Endothelial cell of umbilical vein (primary cell): ENCODE data around the gene PDSS2. TPM values are rescaled to one million over a fixed set of nuclear protein-coding genes. Genes with fewer than 3 reads are reported as not detected.

ENCODE experiments used
- BruUV-seq: library from RNA; stranded (reverse); fragments of 400-500 nt; replicated peaks from 2 replicates; lab custom pipeline; 2021; lab: Mats Ljungman, UMichigan
- CTCF ChIA-PET: fragments of 300-600, 350-600 bp; sonication (Branson Sonifier 250); formaldehyde crosslinking; loops from one replicate; lab custom pipeline; 2021; ENCODE audit warnings: antibody characterized with exemption, inconsistent platforms; lab: Charles Lee
- POLR2A ChIA-PET: fragments of 300-600, 350-600 bp; sonication (Branson Sonifier 250); formaldehyde crosslinking; loops from one replicate; lab custom pipeline; 2021; ENCODE audit warnings: antibody characterized with exemption, inconsistent platforms; lab: Charles Lee
- DNase-seq: peaks from one replicate; pipeline ENCODE4 v3.0.0-alpha.2; 2011; ENCODE audit warnings: low read depth, low spot score
- FAIRE-seq: peaks from 2 replicates; lab custom pipeline; 2011; peaks lifted over from hg19 to GRCh38; lab: Jason Lieb, UNC
- H2AFZ ChIP-seq: 2 replicates; pipeline ENCODE4 v1.6.0; 2012; ENCODE audit warnings: low read depth, low read length, control low read depth, inconsistent platforms
- H3K27ac ChIP-seq: 2 replicates; pipeline ENCODE4 v1.5.1; 2011; ENCODE audit warnings: low read depth, mild to moderate bottlenecking, control low read depth, low read length, moderate library complexity; ENCODE audit not compliant: insufficient read depth
- H3K27me3 ChIP-seq, 2 experiments: 2 replicates each; pipeline versions ENCODE4 v1.6.0 to v1.6.1; 2011; ENCODE audit warnings: low read length in 2 of 2, mixed read lengths in 1 of 2; ENCODE audit not compliant: control insufficient read depth in 2 of 2, insufficient read depth in 2 of 2
- H3K36me3 ChIP-seq, 2 experiments: 2 replicates in 1 of 2; 3 replicates in 1 of 2; pipeline ENCODE4 v1.5.1; 2011; ENCODE audit warnings: low read length in 2 of 2, mild to moderate bottlenecking in 1 of 2, moderate library complexity in 1 of 2; ENCODE audit not compliant: control insufficient read depth in 2 of 2, insufficient read depth in 2 of 2; ENCODE audit errors: extremely low read depth in 1 of 2
- H3K4me1 ChIP-seq: 3 replicates; pipeline ENCODE4 v1.5.1; 2011; ENCODE audit warnings: mild to moderate bottlenecking, low read length; ENCODE audit not compliant: control insufficient read depth, insufficient read depth; ENCODE audit errors: extremely low read depth
- H3K4me2 ChIP-seq: 2 replicates; pipeline ENCODE4 v1.6.1; 2011; ENCODE audit warnings: low read length, control low read depth, mixed read lengths; ENCODE audit not compliant: insufficient read depth
- H3K4me3 ChIP-seq, 3 experiments: fragments of 200-600 bp in 1 of 3; sonication (generic), shearing (Covaris generic) in 1 of 3; replicated peaks in 1 of 3; 2 replicates each; pipeline ENCODE4 v1.5.1; 2011 to 2016; ENCODE audit warnings: control low read depth in 3 of 3, low read length in 3 of 3, mild to moderate bottlenecking in 2 of 3, inconsistent platforms in 1 of 3, low read depth in 1 of 3, moderate library complexity in 1 of 3; ENCODE audit not compliant: insufficient read depth in 1 of 3
- H3K79me2 ChIP-seq: 2 replicates; pipeline ENCODE4 v1.6.0; 2012; ENCODE audit warnings: low read length, inconsistent platforms; ENCODE audit not compliant: control insufficient read depth, insufficient read depth
- H3K9ac ChIP-seq: replicated peaks from 2 replicates; pipeline ENCODE3; 2011; ENCODE audit warnings: low read length, control low read depth; ENCODE audit not compliant: insufficient read depth; ENCODE audit errors: extremely low read depth
- H3K9me1 ChIP-seq: replicated peaks from 3 replicates; pipeline ENCODE4 v1.6.0; 2011; ENCODE audit warnings: mild to moderate bottlenecking, low read length; ENCODE audit not compliant: control insufficient read depth, insufficient read depth; ENCODE audit errors: extremely low read depth
- H3K9me3 ChIP-seq: replicated peaks from 2 replicates; pipeline ENCODE4 v1.5.1; 2012; ENCODE audit warnings: low read length, inconsistent platforms; ENCODE audit not compliant: control insufficient read depth, insufficient read depth
- H4K20me1 ChIP-seq: replicated peaks from 2 replicates; pipeline ENCODE3; 2011; ENCODE audit warnings: mild to moderate bottlenecking, low read length; ENCODE audit not compliant: control insufficient read depth, insufficient read depth; ENCODE audit errors: extremely low read depth
- EZH2 ChIP-seq: IDR thresholded peaks from 2 replicates; pipeline ENCODE4 v1.6.1; 2012; ENCODE audit warnings: borderline replicate concordance, low read depth, mild to moderate bottlenecking, moderate library complexity, low read length, inconsistent platforms; ENCODE audit not compliant: severe bottlenecking
- FOS ChIP-seq: IDR thresholded peaks from 2 replicates; pipeline ENCODE4 v1.6.1; 2011; ENCODE audit warnings: mild to moderate bottlenecking, low read length, moderate library complexity, borderline replicate concordance; ENCODE audit not compliant: insufficient read depth
- GATA2 ChIP-seq: IDR thresholded peaks from 2 replicates; pipeline ENCODE4 v1.7.0; 2011; ENCODE audit warnings: low read depth, mild to moderate bottlenecking, moderate library complexity, mixed read lengths, low read length; ENCODE audit not compliant: insufficient read length, insufficient read depth
- JUN ChIP-seq: IDR thresholded peaks from 2 replicates; pipeline ENCODE4 v1.6.1; 2011; ENCODE audit warnings: borderline replicate concordance, low read depth; ENCODE audit not compliant: insufficient read length, insufficient read depth
- MYC ChIP-seq: IDR thresholded peaks from one replicate; pipeline ENCODE4 v1.6.1; 2011; ENCODE audit warnings: mild to moderate bottlenecking, low read depth, low read length
- POLR2A ChIP-seq: IDR thresholded peaks from 2 replicates; pipeline ENCODE4 v1.6.1; 2012; ENCODE audit warnings: low read depth, mild to moderate bottlenecking, control low read depth, low read length
- POLR2AphosphoS5 ChIP-seq: IDR thresholded peaks from 2 replicates; pipeline ENCODE4 v1.6.1; 2012; ENCODE audit warnings: low read depth, mild to moderate bottlenecking, control low read depth, low read length, moderate library complexity; ENCODE audit not compliant: insufficient read depth
- dilution Hi-C: fragments of 300-500 bp; cut with MboI; formaldehyde crosslinking; loops from one replicate; pipeline ENCODE4 v1.15.0; 2019; ENCODE audit warnings: low sequenced_read_pairs; ENCODE audit not compliant: extremely low pct_ligation_motif_present
- intact Hi-C: fragments of 100-400 bp; cut with micrococcal nuclease; formaldehyde crosslinking; loops from one replicate; pipeline ENCODE4 v1.10.0; 2022
- polyA plus RNA-seq, 4 experiments: library from polyadenylated mRNA; depleted of rRNA in 3 of 4; stranded (reverse) in 3 of 4; unstranded in 1 of 4; fragments of >200 nt; gene quantifications; 2 replicates each; pipeline versions ENCODE4 v1.2.1 to v1.2.3, GENCODE V29; 2011 to 2012; ENCODE audit warnings: missing spikeins in 1 of 4
- total RNA-seq: library from RNA; stranded (reverse); gene quantifications from 2 replicates; pipeline ENCODE4 v1.2.3, GENCODE V29; 2021
- TF ChIP-seq, protein P1 (sequence below), 2 donors: IDR thresholded peaks; 1 replicate in 1 of 2; 2 replicates in 1 of 2; pipeline ENCODE4 v1.5.1; 2011; ENCODE audit warnings: low read length in 2 of 2, mild to moderate bottlenecking in 2 of 2, moderate library complexity in 2 of 2, control low read depth in 1 of 2, inconsistent platforms in 1 of 2, low read depth in 1 of 2; ENCODE audit not compliant: insufficient read depth in 1 of 2; ENCODE audit errors: extremely low read depth in 1 of 2
- TF ChIP-seq, protein P2 (sequence below): IDR thresholded peaks from 2 replicates; pipeline ENCODE4 v1.6.1; 2011; ENCODE audit not compliant: insufficient read depth, insufficient read length

PDSS2 gene
- total and polyA plus RNA-seq, 2 donors (not counting 3 experiments of a cell fraction or from before 2014, with no cell fraction given): 7.6 to 9.3 TPM

DNA sequence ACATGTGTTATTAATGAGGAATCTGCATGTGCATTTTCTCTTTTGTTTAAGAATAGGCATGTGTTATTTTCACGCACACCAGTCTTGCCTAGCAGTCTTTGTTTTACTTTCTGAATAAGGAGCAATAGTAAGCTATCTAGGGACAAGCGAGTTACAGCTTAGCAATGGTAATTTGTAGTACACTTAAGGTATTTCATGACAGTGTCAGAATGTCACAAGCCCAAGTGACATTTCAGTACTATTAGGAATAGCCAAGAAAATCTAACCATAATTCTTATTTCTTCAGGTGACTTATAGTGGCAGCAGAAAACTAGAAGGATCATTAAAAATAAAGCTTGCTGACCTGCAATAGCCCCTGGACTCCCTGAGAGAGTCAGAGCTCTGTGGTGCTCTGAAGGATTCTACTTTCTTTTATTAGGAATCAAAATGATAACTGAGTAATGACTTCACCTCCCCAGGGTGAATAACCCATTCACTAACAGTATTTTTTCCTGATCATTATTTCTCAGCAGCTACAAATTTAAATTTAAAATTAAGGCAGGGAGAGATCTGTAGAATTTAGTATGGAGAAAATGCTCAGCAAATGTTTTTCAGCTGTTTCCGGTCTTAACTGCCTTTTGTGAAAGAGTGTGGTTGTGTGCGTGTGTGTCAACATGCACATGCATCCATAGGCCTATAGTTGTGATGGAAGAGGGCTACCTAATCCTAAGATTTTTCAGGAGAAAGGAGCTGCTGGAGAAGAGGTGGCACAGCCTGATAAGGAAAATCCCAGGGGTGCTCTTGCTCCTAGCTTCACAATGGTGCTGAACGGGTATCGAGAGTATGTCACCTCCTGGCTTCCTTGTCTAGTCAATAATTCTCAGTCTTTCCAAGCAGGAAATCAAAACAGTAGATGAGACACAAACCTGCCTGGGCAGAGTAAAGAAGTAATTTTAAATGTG lies 254.0 kb downstream of the PDSS2 start:
- DNase-seq (no peak), FAIRE-seq (no peak)
- Histone ChIP-seq H3K27me3 (no peaks in the 10 kb centered on the region), H3K9me1 (no peaks in the 10 kb centered on the region), H3K4me1 (no peaks in the 10 kb centered on the region), H2AFZ (no peak overlapping the region), H3K9ac (no peak overlapping the region), H3K79me2 (no peaks in the 10 kb centered on the region), H3K4me2 (no peak overlapping the region), H3K27ac (no peak overlapping the region), H3K4me3 (no peak overlapping the region), H4K20me1 (no peaks in the 10 kb centered on the region), H3K36me3 (no peaks in the 10 kb centered on the region), H3K9me3 (no peaks in the 10 kb centered on the region)
- no TSS peak for BruUV-seq
- POLR2A ChIA-PET: no interaction called here
- intact Hi-C loops (no loop called here), dilution Hi-C loops (no loop called here)
- TF ChIP-seq POLR2A: no peak
- TF ChIP-seq, protein P1, sequence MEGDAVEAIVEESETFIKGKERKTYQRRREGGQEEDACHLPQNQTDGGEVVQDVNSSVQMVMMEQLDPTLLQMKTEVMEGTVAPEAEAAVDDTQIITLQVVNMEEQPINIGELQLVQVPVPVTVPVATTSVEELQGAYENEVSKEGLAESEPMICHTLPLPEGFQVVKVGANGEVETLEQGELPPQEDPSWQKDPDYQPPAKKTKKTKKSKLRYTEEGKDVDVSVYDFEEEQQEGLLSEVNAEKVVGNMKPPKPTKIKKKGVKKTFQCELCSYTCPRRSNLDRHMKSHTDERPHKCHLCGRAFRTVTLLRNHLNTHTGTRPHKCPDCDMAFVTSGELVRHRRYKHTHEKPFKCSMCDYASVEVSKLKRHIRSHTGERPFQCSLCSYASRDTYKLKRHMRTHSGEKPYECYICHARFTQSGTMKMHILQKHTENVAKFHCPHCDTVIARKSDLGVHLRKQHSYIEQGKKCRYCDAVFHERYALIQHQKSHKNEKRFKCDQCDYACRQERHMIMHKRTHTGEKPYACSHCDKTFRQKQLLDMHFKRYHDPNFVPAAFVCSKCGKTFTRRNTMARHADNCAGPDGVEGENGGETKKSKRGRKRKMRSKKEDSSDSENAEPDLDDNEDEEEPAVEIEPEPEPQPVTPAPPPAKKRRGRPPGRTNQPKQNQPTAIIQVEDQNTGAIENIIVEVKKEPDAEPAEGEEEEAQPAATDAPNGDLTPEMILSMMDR (IDR thresholded peaks at IDR 0.05; ENCODE audit: extremely low read depth in 1 of 2, insufficient read depth in 1 of 2, low read depth in 1 of 2, low read length in 2 of 2): no peak
- TF ChIP-seq EZH2: no peak
- no peak for TF ChIP-seq JUN
- TF ChIP-seq, protein P2, sequence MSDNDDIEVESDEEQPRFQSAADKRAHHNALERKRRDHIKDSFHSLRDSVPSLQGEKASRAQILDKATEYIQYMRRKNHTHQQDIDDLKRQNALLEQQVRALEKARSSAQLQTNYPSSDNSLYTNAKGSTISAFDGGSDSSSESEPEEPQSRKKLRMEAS: no peak
- TF ChIP-seq FOS: no peak
- no peak for TF ChIP-seq GATA2
- TF ChIP-seq POLR2AphosphoS5: no peak
- TF ChIP-seq MYC: no peak
- CTCF ChIA-PET: interaction anchor here (0.9 to 2.4 kb wide), 3 partner anchors 9 to 27 kb away, joined by 3 to 6 read pairs (median 3); no protein-coding TSS in a partner anchor
